Measurements from ENCODE around the gene ELF5.

ELF5 gene

DNA sequence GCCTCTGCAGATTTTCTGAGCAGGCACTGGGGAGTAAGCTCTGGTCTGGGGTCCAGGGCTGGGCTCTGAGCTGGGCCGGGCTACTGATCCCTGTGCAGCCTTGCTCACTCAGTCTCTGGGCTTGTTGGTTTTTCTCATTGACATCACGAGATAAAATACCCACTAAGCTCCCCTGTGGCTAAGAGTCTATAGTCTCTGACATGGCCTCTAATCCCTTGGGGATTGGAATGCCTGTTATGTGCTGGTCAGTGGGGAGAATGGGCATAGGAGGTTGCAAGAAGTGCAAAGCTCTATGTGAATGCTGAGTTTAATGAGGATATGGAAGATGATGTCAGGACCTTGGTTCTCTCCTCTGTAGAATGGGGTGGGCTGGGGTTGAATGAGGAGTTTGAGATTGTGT lies 23.3 kb downstream of the ELF5 start:
- DNase-seq, result no peak

DNA sequence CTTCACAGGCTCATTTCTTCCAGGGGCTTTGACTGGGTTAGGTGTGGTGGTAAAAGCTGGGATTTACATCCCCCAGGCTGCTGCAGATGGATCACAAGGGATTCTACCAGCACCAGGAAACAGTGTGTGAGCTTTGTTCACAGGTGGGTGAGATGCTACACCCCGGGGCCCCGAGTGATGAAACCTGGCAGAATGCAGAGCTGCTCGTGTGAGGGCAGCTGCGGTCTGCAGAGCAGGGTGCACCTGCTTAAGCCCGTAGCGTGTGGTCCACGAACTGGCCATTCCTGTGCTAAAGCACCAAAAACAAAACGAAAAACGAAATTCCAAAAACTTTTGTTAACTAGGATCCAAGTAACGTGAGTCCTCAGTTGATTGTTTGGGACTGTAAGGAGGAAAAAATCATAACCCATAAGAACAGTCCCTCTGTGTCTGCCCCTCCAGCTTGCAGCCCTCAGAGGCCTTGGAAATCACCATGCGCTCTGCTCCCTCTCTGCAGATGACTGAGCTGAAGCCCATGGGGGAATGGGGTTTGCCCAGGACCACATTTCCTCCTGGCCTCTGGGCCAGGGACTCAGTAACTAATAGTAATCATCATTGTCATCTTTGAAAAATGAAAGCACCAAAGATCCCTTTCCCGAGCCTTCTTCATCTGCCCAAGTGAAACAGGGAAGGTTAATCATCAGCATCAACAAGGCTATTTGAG lies 24.6 kb downstream of the ELF5 start:
- DNase-seq, result no peak

DNA sequence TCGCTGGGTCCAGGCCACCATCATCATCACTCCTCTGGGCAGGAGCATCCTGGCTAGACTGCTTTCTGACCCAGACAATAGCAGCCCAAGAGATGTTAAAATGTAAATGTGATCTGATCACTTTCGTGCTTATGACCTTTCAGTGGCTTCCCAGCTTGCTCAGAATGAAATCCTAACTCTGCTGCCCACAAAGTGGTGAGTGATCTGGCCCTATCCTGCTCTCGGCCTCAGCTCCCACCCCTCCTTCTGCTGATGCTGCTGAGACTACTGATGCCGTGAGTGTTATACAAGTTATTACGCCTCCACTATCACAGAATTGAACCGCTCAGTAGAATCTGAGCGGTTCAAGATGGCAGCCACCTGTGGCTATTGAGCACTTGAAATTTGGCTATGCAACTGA lies 26.2 kb downstream of the ELF5 start:
- no peak for DNase-seq

DNA sequence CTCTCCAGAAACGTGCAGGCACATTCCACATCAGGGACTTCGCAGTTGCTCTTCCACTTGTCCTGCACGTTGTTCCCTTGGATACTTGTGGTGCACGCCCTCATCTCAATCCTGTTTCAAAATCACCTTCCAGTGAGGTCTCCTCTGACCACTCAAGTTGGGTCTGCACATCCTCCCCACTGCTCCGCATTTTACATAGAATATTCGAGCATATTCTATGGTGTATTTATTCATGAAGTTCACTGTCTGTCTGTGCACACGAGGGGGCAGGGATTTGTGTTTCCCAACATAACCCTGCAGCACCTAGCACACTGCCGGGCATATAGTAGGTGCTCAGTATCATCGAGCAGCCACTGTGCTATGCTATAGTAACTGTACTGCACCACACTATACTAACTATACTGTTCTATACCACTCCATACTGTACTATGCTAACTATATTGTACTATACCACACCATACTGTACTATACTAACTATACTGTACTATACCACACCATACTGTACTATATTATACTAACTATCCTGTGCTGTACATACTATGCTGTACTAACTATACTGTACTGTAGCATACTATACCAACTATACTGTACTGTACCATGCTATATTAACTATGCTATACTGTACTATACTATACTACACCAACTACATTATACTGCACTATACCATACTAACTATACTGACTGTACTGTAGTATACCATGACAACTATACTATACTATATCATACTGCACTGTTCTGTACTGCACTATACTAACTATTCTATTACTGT lies 30.3 kb downstream of the ELF5 start:
- no peak for DNase-seq

DNA sequence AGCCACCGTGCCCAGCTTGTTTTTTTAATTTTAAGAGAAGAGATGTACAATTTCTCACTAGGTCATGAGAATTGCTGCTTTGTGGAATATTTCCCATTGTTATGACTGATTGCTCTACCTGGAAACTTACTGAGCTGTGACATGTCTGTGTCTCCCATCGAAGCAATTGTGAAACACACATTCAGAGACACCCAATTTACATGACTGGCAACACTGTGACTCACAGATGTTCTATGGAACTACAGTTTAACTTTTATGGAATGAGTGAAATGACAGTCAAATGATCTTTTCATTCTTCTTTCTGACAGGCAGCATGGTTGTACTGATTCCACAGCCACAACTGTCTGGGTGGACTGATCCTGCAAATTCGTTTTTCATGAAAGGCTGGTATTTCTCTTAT lies 32.3 kb downstream of the ELF5 start:
- DNase-seq, result no peak

GRCh38 chr11:34480314-34480713 lies 33.3 kb downstream of the ELF5 start:
- DNase-seq, result no peak

GRCh38 chr11:34478845-34479663 lies 34.5 kb downstream of the ELF5 start:
- no peak for DNase-seq

DNA sequence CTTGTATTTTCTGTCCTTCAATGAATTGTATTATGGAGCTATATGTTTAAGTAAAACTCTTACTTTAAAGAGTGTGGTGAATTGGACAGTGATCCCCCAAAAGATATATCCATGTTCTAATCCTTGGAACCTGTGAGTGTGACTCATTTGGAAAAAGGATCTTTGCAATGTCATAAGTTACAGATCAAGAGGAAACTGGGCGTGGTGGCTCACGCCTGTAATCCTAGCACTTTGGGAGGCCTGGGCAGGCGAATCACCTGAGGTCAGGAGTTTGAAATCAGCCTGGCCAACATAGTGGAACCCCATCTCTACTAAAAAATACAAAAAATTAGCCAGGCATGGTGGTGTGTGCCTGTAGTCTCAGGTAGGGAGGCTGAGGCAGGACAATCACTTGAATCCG lies 36.7 kb downstream of the ELF5 start:
- no peak for DNase-seq

DNA sequence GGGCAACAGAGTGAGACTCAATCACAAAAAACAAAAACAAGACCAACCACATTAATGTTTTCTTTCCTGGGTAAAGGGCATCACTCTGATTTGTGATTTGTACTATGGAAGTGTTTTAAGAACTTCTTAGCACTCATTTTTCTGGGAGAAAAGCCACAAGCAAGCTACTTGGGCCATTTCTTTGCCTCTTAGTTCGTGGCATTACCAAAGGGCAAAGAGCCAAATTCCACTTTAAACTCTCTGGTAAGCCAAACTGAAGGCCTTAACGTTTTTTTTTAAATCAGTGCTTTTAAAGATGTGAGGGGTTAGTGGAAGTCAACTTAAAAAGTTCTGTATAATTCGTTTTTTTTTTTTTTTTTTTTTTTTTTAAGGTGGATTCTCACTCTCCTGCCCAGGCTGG lies 37.9 kb downstream of the ELF5 start:
- no peak for DNase-seq

- DNase-seq, result no peak
These were observed 39.9 kb downstream of the ELF5 start for GRCh38 chr11:34473603-34474169.

GRCh38 chr11:34468209-34468841 lies 45.3 kb downstream of the ELF5 start:
- DNase-seq, result no peak

GRCh38 chr11:34466802-34467488 lies 46.6 kb downstream of the ELF5 start:
- DNase-seq, result no peak

- DNase-seq, result no peak
These were observed 49.0 kb downstream of the ELF5 start for GRCh38 chr11:34464591-34465051.

DNA sequence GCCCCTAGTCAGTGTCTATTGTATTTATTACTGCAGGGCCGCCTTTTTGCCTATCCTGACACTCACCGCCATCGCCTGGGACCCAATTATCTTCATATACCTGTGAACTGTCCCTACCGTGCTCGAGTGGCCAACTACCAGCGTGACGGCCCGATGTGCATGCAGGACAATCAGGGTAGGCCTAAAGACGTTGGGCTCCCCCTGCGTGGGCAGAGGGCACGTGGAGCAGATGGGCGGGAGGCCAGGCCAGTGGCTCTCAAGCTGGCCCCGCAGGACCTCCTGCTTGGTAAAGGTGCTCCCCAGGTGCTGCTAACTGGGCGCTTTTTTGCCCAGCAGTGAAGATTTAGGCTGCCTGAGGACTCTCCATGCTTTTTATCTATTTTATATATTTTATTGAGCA lies 52.4 kb downstream of the ELF5 start:
- no peak for DNase-seq

GRCh38 chr11:34460278-34460677 lies 53.3 kb downstream of the ELF5 start:
- DNase-seq, result no peak

DNA sequence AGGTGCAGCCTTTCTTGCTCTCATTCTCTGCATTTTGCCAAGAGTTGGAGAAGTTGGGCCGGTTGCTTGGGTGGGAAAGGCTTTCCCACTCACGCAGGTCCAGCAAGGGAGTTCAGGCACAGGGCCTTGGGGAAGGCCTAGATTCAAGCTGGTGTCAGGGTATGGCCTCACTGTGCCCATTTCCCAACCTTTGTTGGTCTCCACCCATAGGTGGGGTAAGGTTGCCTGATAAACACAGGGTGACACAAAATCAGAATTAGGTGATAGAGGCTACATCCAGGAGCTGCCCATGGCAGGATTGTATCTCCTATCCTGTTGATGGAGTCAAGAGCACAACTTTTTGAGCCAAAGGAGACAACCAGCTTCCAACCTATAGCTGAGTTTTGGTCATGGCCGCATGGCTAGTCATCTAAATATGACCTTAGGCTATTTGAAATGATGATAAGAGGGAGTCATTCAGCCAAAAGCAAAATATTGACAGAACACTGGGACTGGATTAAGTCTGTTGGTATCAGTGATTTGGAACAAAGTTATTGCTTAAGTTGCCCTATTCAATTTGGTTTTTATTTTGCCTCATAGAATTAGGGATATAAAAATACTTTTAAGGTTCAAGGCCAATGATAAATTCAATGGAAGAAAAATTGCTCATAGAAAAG lies 54.0 kb downstream of the ELF5 start:
- no peak for DNase-seq

DNA sequence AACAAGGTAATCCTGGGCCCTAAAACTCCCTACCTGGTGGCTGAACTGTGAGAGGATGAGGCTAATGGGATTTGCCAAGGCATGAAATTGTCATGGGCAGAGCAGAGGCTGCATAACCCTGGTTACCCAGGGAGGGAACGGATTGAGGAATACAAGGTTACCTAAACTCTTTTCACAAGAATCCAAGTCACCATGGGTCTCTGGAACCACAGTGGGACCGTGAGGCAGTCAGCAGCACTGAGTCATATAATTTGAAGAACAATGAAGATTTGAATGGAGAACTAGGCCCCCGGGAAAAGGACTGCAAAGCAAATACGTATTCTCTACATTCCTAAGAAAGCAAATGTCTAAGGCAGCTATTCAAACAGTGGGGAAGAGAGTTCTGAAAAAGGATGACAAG lies 55.1 kb downstream of the ELF5 start:
- no peak for DNase-seq

DNA sequence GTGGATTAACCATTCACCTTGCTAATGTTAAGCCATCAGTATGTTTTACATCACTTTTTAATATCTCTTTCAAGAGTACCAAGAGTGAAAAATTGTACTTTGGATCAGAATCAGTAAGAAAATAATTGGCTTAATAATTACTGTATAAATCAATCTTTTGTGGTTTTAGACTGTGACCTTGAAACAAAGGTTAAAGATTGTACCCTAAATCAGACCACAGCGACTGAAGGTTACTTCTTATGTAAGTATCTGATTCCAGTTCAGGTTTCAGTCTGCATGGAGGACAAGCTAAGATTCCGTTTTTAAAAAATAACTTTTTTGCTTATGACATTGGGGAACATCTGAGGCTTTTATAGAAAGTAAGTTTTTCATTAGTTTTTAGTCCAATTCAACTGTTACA lies 56.0 kb downstream of the ELF5 start:
- DNase-seq, result no peak

DNA sequence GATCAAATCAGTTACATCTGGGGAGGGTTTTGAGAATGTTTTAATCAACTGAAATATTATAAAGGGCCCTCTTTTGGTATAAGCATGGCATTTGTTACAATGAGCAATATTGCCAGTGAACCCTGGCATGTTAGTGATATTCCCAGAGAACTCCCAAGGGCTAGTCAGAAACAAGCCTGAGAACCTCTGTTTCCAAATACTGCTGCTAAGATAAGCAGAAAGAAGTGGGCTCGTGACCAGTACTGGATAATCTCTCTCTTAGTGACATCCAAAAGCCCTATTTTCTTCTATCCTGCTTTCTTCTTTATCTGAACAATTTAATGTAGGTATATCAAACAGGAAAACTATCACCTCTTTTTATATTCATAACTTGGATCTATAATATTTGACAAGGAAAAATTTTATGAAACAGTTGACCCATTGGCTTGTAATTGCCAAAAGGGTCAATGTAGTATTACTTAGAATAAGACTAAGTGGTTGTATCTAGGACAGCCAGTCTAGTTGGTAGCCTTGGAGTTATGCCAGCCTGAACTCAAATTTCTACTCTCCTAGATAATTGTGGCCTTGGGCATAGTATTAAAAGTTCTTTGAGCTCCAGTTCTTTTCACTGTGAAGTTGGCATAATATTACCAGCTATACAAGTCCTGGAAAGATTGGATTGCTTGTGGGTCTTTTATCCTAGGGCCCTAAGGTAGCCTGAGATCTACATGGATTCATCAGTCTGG lies 59.1 kb downstream of the ELF5 start:
- DNase-seq, result no peak

DNA sequence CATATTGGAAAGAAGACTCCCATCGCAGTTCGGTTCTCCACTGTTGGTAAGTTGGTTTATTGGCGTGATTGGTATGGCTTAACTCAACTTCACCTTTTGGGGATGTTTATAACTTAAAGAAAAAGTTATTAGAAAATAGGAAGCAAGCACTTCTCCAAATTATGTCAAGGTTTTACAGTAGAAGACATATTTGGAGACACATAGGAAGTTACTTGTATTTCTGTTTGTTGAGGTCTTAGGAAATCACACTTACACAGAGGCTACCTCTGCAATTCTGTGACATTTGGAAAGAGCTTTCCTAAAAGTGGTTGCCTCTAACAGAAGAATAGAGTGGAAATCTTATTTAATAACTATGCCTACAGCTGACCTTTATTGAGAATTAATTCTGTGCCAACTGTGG lies 62.5 kb downstream of the ELF5 start:
- DNase-seq, result no peak

GRCh38 chr11:34449013-34449412 lies 64.6 kb downstream of the ELF5 start:
- no peak for DNase-seq
